CD1c-positive myeloid dendritic cell (primary cell): ENCODE results near the gene NOTCH1.
A peak's percentile ranks its signal among the peaks of the same experiment; 100 is the strongest.

Experiments used
- DNase-seq: peaks from one replicate; pipeline ENCODE4 v3.0.0-alpha.2; 2016; ENCODE audit errors: extremely low spot score

Gene NOTCH1

DNA sequence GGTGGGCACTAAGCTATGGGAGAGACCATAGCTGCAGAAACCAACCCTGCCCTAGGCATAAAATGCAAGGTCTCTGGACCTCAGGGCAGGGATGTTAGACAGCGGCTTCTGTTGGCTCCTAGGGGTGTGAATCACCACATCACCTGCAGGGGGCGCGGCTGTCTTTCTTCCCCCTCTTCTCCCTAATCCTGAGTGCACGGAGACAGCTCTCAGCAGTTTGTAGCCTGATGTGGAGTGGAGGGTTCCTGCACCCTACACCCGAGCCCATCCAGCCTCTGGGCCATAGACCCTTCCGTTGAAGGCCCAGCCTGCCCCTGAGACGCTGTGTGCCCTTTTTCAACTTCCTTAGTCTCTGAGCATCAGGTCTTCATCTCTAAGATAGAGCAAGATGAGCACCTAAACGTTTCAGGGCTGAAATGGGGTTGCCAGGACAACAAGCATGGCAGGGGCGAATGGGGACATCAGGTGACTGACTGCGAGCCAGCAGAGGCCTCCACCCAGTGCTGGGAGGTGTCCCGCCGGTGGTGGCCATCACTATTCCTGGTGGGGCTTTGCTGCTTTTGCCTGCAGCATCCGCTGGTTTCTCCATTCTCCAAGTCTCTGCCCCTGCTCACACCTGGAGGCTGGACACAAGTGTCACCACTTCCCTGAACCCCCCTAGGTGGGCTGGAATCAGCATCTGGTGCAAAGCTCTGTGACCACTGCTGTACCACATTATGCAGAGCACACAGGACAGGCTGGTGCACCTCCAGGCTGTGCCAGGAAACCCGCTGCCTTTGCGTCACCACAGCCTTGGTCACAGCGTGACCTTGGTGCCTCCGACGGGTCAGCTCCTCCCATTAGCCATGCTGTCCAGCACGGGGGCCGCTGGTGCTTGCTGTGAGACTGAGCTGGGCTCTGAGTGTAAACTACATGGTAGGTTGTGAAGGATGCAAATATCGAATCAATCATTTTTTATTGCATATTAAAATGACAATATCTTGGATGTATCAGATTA, 60.5 kb downstream of the NOTCH1 start:
- peak; percentile 84 for DNase-seq

DNA sequence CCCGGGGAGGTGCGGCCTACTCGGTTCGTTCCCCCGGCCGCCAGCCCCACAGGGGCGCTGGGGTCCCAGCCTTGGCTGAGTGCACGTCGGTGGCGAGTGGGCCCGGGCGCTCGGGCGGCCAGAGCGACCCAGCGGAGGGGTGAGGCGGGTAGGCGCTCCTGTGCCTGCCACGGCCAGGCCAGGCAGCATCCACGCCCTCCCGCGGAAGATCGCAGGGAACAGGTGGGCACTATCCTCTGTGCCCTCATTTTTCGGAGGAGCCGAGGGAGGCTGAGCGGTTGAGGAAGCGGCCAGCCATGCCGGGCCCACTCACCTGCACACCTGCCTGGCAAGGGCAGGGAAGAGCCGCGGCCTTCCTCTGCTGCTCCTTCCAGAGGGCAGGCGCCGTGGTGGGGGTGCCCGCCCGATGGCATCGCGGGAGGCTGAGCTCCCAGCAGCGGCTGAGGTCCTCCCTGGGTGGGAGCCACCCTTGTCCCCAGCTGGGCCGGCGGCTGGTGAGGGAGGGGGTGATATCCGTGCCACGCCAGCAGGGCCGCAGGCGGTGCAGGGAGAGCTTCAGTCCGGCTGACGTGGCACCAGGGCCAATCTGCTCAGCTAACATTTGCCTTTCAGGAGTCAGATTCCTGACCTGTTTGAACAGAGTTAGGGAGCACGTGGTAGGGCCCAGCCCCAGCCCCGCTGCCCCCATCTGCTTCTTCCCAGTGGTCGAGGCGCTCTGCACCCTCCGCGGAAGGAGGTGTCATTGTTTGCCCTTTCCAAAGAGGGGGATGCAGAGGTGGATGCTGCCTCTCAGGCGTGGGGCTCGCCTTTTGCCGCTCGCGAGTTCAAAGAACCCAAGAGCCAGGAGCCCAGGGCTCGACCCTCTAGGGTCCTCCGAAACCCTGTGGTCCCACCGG, 61.4 kb downstream of the NOTCH1 start:
- no peak for DNase-seq

GRCh38 chr9:136483589-136484152, 62.2 kb downstream of the NOTCH1 start:
- DNase-seq = peak; percentile 98

GRCh38 chr9:136482793-136483588, 62.9 kb downstream of the NOTCH1 start, which contains the start of gene SEC16A:
Gene SEC16A (minus strand): TSS chr9:136483040. CDS start chr9:136477615, 5,425 bp downstream.
- DNase-seq = peak; percentile 98

DNA sequence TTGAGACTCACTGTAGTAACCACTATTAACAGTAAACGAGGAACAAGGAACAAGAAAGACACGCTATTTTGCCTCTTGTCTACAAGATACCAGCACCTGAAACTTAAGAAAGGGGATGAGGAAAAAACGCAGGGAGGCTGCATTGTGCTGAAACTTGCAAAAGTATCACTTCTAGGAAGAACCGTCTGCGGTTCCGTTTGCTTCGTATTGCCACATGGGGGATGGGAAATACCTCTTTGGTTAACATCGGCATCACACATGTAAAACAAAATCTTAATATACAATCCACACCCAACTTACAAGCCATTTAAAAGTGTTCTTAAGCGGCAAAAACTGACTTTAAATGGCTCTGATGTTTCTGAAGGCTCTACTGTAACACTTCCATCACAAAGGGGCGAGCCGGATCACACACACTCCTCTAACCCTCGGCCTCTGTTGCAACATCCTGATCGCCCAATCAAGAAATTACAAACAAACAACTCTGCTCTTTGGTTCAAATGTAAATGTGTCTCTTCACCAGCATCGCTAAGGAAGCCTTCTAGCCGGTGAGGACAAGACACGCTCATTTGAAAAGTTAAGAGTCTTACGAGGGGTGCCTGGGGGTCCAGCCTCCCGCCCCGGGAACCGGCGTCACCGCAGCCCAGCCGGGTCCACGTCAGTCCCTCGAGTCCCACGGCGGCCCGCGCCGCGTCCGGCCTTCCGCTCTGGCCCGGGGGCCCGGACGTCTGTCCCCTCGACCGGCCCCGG, 63.6 kb downstream of the NOTCH1 start:
- peak; percentile 62 for DNase-seq

- DNase-seq = no peak
Observed at GRCh38 chr9:136481558-136481957, 64.3 kb downstream of the NOTCH1 start.

DNA sequence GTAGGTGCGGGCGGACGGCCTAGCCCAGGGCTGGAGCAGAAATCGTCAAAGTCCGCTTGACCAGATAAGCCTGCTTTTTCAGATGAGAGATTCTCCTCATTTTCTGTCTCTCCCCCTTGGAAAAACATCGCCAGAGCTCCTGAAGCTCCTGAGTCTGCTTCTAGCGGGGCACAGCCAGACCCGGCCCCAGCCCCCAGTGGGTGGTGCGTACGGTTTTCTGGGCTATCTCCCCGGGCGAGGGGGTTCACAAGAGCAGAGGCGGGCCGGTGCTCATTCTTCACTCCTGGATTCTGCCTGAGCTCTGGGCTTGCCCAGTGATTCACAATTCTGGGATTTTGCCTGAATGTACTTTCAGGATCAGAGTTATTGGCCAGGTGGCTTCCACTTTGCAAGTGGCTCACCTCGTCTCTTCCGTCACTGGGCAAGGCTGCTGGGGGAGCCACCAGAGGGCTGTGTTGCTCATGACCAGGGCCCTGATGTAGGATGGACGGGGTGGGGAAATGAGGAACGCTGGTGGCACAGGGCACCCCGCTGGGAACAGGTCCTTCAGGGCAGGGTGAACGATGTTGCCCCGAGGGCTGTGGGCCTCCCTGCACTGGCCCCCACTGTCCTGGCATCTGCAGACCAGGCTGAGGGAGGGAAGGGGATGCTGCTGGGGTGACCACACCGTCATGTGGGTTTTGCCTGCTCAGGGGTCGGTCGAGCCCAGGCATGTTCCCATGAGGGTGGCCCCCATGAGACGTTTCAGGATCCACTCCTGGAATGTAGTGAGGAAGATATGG, 69.3 kb downstream of the NOTCH1 start:
- no peak for DNase-seq

GRCh38 chr9:136474974-136475865, 70.6 kb downstream of the NOTCH1 start:
- no peak for DNase-seq

- DNase-seq = no peak
Observed at GRCh38 chr9:136474021-136474640, 71.7 kb downstream of the NOTCH1 start.

GRCh38 chr9:136473354-136473721, 72.5 kb downstream of the NOTCH1 start:
- DNase-seq = no peak

GRCh38 chr9:136472640-136473353, 73.1 kb downstream of the NOTCH1 start:
- DNase-seq = no peak

DNA sequence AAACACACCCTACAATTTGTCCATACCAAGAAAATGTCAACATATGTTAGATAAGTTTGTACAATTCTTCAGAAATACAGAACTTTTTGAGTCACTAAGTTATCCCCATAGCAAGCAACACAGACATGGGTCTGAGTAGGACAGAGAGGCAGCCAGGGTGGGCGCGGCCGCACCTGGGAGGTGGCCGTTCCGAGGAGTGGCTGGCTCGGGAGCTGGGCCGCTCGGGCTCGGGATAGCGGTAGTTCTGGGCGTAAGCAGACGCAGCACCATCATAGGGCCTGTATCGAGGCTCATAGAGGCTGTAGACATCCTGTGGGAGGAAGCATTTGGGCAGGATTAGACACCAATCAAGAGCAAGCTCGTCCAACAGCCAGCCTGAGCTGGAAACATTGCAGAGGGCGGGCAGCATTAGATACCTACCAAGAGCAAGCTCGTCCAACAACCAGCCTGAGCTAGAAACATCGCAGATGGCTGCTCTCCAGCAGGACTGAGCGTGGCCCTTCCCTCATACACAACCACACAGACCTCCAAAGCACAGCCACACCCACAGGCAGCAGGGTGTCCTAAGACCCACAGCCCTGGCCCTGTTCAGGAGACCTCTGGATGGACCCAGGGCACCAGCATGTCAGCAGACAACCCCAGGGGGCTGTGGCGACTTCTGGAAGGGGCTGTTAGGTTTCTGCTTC, 73.9 kb downstream of the NOTCH1 start:
- no peak for DNase-seq

DNA sequence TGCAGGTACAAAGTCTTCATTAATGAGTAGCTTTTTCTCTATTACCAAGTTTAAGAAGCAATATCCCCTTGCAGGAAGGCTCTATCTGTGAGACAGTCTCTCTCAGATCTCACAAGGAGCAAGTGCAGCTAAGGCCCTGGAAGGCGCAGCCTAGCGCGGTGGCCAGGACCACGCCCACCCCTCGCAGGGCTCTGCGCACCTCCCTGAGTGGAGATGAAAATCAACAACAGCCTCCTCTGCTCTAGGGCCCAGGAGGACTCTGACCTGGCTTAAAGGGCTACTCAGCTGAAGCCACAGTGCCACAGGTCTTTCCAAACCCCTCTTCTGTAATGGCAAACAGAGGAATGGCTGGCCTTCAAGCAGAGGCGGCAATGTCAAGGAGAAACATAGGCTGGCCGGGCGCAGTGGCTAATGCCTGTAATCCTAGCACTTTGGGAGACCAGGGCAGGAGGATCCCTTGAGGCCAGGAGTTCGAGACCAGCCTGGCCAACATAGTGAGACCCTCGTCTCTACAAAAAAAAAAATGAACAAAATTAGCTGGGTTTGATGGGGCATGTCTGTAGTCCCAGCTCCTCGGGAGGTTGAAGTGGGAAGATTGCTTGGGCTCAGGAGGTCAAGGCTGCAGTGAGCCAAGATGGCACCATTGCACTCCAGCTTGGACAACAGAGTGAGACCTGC, 74.9 kb downstream of the NOTCH1 start:
- no peak for DNase-seq

DNA sequence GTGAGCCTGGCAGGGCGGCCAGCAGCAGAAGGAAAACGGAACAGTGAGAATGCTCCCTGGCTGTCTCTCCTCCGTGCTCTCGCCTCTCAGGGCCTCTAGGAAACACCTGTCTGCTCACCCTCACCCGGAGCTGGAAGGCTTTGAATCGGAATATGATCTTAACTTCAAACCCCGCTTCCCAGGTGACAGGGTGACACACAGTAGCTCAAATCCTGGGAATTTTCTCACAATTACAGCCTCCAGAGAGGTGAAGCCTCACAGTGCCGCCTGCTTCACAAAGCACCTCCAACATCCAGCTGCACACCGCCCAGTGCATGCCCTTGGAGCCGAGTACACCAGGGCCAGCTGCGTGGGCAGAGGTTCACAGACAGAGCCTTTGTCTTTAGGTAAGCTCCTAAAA, 75.5 kb downstream of the NOTCH1 start:
- no peak for DNase-seq

DNA sequence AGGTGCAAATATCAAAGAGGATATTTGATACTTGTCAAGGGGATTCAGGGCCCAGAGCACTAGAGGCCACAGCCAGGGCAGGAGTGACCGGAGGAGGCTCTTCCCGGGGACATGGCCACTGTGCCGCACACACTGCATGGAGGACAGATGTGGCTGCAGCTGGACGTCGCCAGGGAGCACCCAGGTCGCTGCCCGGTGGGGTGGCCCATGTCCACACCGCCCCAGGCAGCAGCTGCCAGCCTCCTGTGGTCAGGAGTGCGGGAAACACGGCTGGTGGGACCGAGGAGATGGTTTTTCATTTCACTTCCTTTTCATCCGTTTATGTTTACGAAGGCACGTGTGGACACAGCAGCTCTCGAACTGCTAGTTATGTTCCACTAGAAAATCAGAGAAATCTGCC, 78.1 kb downstream of the NOTCH1 start:
- DNase-seq = no peak

- DNase-seq = no peak
Observed at GRCh38 chr9:136466155-136466541, 79.7 kb downstream of the NOTCH1 start.
